Renal pelvis (tissue), 4 donors: ENCODE results near the gene POLK. TPM values are rescaled to one million over a fixed set of nuclear protein-coding genes. Genes with fewer than 3 reads are reported as not detected.
A peak's percentile ranks its signal among the peaks of the same experiment; 100 is the strongest.
"Not testable (repeated sequence)": the region's sequence is repeated elsewhere in the genome, so short reads cannot be mapped to it uniquely, and the experiment has no call there.

Source experiments
- DNase-seq: peaks from one replicate; pipeline ENCODE4 v3.0.0-alpha.2; 2013
- polyA plus RNA-seq, 3 donors: library from polyadenylated mRNA; unstranded; fragments of 120-200 nt; gene quantifications; one replicate each; pipeline ENCODE4 v1.2.1, GENCODE V29; 2013; ENCODE audit not compliant: insufficient read length in 3 of 3

Gene POLK
- polyA plus RNA-seq, 3 donors, result 21.3 to 32.3 (median 31.2) TPM

DNA sequence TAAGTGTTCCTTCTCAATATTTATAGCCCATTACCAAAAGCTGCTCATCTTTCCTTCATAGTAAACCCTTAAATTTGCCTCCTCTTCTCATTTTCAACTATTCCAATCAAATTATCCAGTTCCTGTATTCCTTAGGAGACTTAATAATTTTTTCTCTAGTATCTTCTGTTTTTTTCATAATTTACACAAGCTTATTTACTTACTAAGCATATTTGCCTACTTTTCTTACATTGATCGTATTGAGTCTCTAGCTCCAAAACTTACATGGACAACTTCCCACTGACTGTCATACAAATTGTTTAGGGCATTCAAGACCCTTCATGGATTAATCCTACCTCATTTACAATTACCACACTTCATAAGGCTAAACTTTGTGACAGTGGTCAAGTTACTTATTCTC is 3.9 kb upstream of the POLK start:
- DNase-seq, result no peak

DNA sequence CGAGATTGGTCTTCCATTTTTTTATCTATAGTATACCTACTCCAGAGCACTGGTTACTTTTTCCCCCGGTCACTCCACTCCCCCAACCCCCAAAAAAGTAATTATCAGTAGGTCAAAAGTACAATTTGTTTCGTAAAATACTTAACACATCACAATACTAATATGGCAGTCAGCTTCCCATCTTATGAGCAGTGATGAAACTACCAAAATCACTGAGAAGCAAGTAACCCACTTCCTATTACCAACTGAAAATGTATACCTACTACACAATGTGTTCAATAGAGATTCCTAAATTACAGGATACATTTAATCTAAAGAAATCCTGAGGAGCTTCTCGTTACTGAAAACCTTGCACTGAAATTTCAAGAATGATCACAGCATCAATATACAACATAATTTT is 2.1 kb upstream of the POLK start:
- DNase-seq, result no peak

GRCh38 chr5:75509956-75510355 is 1.7 kb upstream of the POLK start:
- peak; percentile 17 for DNase-seq

- DNase-seq, result peak; percentile 34
These were observed 1.3 kb upstream of the POLK start for GRCh38 chr5:75510417-75510835.

- DNase-seq, result peak; percentile 24
These were observed 756 bp upstream of the POLK start for GRCh38 chr5:75510836-75511434.

GRCh38 chr5:75512383-75513074 is 838 bp downstream of the POLK start:
- no peak for DNase-seq

GRCh38 chr5:75513841-75514240 is 2.1 kb downstream of the POLK start:
- DNase-seq, result no peak

GRCh38 chr5:75514323-75514722 is 2.6 kb downstream of the POLK start:
- no peak for DNase-seq

DNA sequence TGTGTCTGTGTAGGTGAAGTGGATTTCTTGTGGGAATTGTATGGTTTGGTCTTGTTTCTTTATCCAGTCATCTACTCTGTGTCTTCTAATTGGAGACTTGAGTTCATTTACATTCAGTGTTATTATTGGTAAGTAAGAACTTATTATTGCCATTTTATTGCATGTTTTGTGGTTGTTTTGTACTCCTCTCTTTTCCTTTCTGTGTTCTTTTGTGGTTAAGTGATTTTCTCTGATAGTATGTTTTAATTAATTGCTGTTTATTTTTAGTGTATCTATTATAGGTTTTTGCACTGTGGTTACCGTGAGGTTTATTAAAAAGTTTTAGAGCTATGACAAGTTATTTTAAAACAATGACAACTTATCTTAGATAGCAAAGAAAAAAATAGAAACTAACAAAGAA is 8.1 kb downstream of the POLK start:
- DNase-seq, result no peak

- no peak for DNase-seq
These were observed 9.5 kb downstream of the POLK start for GRCh38 chr5:75521195-75521594.

DNA sequence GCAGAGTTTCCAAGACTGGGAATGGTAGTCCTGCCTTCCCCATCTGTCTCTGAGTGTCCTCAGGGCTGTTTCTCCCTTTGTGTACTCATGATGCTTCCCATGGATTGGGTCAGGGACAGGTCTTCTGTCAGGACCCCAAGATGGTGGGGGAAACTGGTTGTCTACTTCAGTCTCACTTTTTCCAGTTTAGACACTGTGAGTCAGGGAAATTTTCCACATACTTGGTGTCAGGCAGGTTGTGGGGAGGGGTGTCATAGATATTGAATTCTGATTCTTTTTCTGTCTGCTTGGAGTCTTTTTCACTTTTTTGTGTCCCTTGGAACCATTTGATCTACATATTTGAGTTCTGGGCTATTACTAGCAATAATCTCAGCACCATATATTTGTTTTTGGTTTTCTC is 10.3 kb downstream of the POLK start:
- no peak for DNase-seq

GRCh38 chr5:75522542-75522941 is 10.9 kb downstream of the POLK start:
- DNase-seq, result no peak

GRCh38 chr5:75523275-75523674 is 11.6 kb downstream of the POLK start:
- DNase-seq, result no peak

DNA sequence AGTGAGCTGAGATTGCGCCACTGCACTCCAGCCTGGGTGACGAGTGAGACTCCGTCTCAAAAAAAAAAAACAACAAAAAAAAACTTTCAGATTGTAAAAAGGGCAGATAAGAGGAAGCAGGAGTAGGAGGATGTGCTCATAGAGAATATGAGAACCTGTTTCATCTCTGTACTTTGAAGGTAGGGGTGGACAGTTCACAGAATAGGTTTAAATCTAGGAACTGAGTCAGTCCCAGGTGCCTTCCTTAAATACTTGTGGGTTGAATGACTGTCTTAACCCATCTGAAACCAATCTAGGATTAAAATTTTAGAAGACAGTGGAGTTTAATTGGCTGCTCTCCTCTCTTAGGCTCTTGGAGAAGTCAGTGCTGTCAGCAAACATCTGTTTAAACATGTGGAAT is 12.4 kb downstream of the POLK start:
- DNase-seq, result no peak

- no peak for DNase-seq
These were observed 12.9 kb downstream of the POLK start for GRCh38 chr5:75524591-75524990.

GRCh38 chr5:75525344-75525743 is 13.7 kb downstream of the POLK start:
- no peak for DNase-seq

DNA sequence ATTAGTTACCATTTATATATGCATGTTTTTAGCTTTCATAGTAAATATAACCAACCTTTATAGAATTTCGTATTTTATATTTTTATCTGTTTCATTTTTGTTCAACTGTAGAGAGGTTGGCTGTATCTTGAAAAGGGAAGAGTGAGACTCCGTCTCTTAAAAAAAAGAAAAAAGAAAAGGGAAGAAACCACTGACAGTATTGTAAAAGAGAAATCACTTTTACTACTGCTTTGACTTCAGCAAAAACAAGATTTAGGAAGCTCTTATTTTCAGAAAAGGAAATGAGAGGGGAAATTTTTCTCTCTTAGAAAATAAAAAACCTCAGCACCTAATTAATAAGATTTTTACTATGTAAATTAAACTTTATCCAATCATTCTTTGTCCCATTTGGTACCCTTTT is 14.4 kb downstream of the POLK start:
- no peak for DNase-seq

GRCh38 chr5:75529185-75529584 is 17.5 kb downstream of the POLK start:
- DNase-seq, result no peak

GRCh38 chr5:75532190-75532589 is 20.5 kb downstream of the POLK start:
- DNase-seq, result no peak

DNA sequence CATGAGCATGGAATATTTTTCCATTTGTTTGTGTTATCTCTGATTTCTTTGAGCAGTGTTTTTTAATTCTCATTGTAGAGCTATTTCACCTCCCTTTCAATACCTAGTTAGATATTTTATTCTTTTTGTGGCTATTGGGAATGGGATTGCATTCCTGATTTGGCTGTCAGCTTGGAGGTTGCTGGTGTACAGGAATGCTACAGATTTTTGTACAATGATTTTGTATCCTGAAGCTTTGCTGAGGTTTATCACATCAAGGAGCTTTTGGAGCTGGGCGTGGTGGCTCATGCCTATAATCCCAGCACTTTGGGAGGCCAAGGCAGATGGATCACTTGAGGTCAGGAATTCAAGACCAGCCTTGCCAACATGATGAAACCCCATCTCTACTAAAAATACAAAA is 22.0 kb downstream of the POLK start:
- DNase-seq, result not testable (repeated sequence)

DNA sequence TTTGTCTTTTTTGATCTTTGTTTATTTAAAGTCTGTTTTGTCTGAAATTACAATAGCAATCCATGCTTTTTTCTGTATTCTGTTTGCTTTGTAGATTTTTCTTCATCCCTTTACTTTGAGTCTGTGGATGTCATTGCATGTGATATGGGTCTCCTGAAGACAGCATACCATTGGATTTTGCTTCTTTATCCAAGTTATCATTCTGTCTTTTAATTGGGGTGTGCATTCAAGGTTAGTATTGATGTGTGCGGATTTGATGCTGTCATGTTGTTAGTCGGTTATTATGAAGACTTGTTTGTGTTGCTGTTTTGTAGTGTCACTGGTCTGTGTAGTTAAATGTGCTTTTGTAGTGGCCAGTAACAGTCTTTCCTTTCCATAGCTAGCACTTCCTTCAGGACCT is 23.0 kb downstream of the POLK start:
- DNase-seq, result no peak

DNA sequence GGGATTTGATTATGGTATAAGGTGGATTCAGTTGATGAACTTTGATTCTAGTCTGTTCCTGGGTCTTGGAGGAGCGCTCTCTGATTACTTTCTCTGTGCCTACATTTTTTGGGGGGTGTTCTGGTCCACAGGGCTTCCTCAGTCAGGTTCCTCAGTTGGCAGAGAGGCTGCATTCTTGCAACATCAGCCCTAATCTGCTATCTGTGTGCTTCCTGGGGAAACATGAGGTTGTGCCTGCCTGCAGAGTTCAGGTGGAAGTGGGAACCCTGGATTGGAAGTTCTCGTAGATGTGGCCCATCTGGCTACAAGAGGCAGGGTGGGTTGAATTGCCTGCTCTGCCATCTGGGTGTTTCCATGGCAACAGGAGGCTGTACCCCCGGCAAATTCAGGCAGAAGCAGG is 24.5 kb downstream of the POLK start:
- no peak for DNase-seq

- no peak for DNase-seq
These were observed 25.1 kb downstream of the POLK start for GRCh38 chr5:75536694-75537360.

GRCh38 chr5:75538211-75538610 is 26.5 kb downstream of the POLK start:
- no peak for DNase-seq
